Mesenchymal stem cell (in vitro differentiated cells and primary cell): ENCODE results near the gene MACO1.
A peak's percentile ranks its signal among the peaks of the same experiment; 100 is the strongest.

Experiments used
- DNase-seq: peaks from one replicate; pipeline ENCODE4 v3.0.0-alpha.2; 2013
- H2AFZ ChIP-seq: one replicate; pipeline ENCODE4 v1.6.1; 2013; ENCODE audit warnings: low read depth, mild to moderate bottlenecking, control low read depth, inconsistent platforms, low read length, moderate library complexity
- H2AK5ac ChIP-seq: 2 replicates; pipeline ENCODE4 v1.6.1; 2013; ENCODE audit warnings: low read length, moderate library complexity, mild to moderate bottlenecking, inconsistent platforms; ENCODE audit not compliant: severe bottlenecking
- H2BK120ac ChIP-seq: one replicate; pipeline ENCODE4 v1.6.1; 2013; ENCODE audit warnings: low read depth, mild to moderate bottlenecking, inconsistent platforms, low read length, moderate library complexity
- H2BK12ac ChIP-seq, 2 experiments: one replicate each; pipeline ENCODE4 v1.6.1; 2013; ENCODE audit warnings: inconsistent platforms in 2 of 2, low read length in 2 of 2, mild to moderate bottlenecking in 2 of 2, moderate library complexity in 2 of 2, control low read depth in 1 of 2
- H2BK15ac ChIP-seq: one replicate; pipeline ENCODE4 v1.6.1; 2013; ENCODE audit warnings: mild to moderate bottlenecking, low read depth, inconsistent platforms; ENCODE audit not compliant: poor library complexity, severe bottlenecking
- H2BK5ac ChIP-seq: 2 replicates; pipeline ENCODE4 v1.6.1; 2013; ENCODE audit warnings: low read depth, mild to moderate bottlenecking, low read length, control low read depth, inconsistent platforms; ENCODE audit not compliant: poor library complexity, severe bottlenecking
- H3K14ac ChIP-seq, 2 experiments: one replicate each; pipeline ENCODE4 v1.6.1; 2013; ENCODE audit warnings: inconsistent platforms in 2 of 2, low read length in 2 of 2, control low read depth in 1 of 2, mild to moderate bottlenecking in 1 of 2, moderate library complexity in 1 of 2
- H3K18ac ChIP-seq, 2 experiments: one replicate each; pipeline ENCODE4 v1.6.1; 2013; ENCODE audit warnings: inconsistent platforms in 2 of 2, low read length in 2 of 2, control low read depth in 1 of 2, low read depth in 1 of 2, mild to moderate bottlenecking in 1 of 2
- H3K23ac ChIP-seq, 2 experiments: one replicate each; pipeline ENCODE4 v1.6.1; 2013; ENCODE audit warnings: inconsistent platforms in 2 of 2, low read length in 2 of 2, mild to moderate bottlenecking in 2 of 2, moderate library complexity in 2 of 2, control low read depth in 1 of 2
- H3K27ac ChIP-seq: 2 replicates; pipeline ENCODE4 v1.5.1; 2013; ENCODE audit warnings: mild to moderate bottlenecking, moderate library complexity, low read length, control low read depth, inconsistent platforms; ENCODE audit not compliant: poor library complexity, severe bottlenecking
- H3K27me3 ChIP-seq, 2 experiments: 2 replicates each; pipeline versions ENCODE4 v1.6.1 to v1.7.0; 2013; ENCODE audit warnings: low read length in 2 of 2, mild to moderate bottlenecking in 2 of 2, moderate library complexity in 2 of 2, control low read depth in 1 of 2, inconsistent platforms in 1 of 2; ENCODE audit not compliant: control insufficient read depth in 1 of 2, insufficient read depth in 1 of 2
- H3K36me3 ChIP-seq, 2 experiments: 2 replicates each; pipeline versions ENCODE4 v1.6.1 to v1.7.0; 2013; ENCODE audit warnings: low read length in 2 of 2, control low read depth in 1 of 2, inconsistent platforms in 1 of 2, low read depth in 1 of 2, mild to moderate bottlenecking in 1 of 2; ENCODE audit not compliant: insufficient read depth in 2 of 2, control insufficient read depth in 1 of 2
- H3K4ac ChIP-seq, 2 experiments: one replicate each; pipeline ENCODE4 v1.6.1; 2013; ENCODE audit warnings: inconsistent platforms in 2 of 2, low read length in 2 of 2, mild to moderate bottlenecking in 2 of 2, moderate library complexity in 2 of 2, control low read depth in 1 of 2, low read depth in 1 of 2
- H3K4me1 ChIP-seq: 2 replicates; pipeline ENCODE4 v1.6.1; 2013; ENCODE audit warnings: low read depth, low read length, control low read depth; ENCODE audit not compliant: control insufficient read depth, insufficient read depth
- H3K4me2 ChIP-seq: 2 replicates; pipeline ENCODE4 v1.6.1; 2013; ENCODE audit warnings: low read length, mild to moderate bottlenecking, inconsistent platforms; ENCODE audit not compliant: poor library complexity, severe bottlenecking
- H3K4me3 ChIP-seq, 2 experiments: 2 replicates each; pipeline versions ENCODE4 v1.5.1 to v1.7.0; 2013; ENCODE audit warnings: low read length in 2 of 2, mild to moderate bottlenecking in 2 of 2, control low read depth in 1 of 2, low read depth in 1 of 2; ENCODE audit not compliant: insufficient read depth in 1 of 2
- H3K79me1 ChIP-seq: replicated peaks from 2 replicates; pipeline ENCODE4 v1.6.1; 2013; ENCODE audit warnings: mild to moderate bottlenecking, control low read depth, low read length, inconsistent platforms; ENCODE audit not compliant: poor library complexity, severe bottlenecking
- H3K9ac ChIP-seq: 2 replicates; pipeline ENCODE4 v1.7.0; 2013; ENCODE audit warnings: mild to moderate bottlenecking, low read length, moderate library complexity
- H3K9me3 ChIP-seq: 2 replicates; pipeline ENCODE4 v1.7.0; 2013; ENCODE audit warnings: mild to moderate bottlenecking, low read length; ENCODE audit not compliant: control insufficient read depth
- H4K8ac ChIP-seq: one replicate; pipeline ENCODE4 v1.6.1; 2013; ENCODE audit warnings: inconsistent platforms, mild to moderate bottlenecking, low read length, moderate library complexity
- H4K91ac ChIP-seq: one replicate; pipeline ENCODE4 v1.6.1; 2013; ENCODE audit warnings: mild to moderate bottlenecking, low read length, inconsistent platforms
- WGBS: methylation state at CpG from one replicate; pipeline ENCODE4 v1.1.7; 2013; ENCODE audit warnings: mixed read lengths; 5-methylcytosine and 5-hydroxymethylcytosine counted together

The MACO1 gene

GRCh38 chr1:25462732-25463131, 32.0 kb downstream of the MACO1 start:
- WGBS = 88% methylated on average over 3 of the region's 5 CpGs
- H3K79me1 ChIP-seq = peaks cover 22% of the 10 kb centered on the region
- no peak overlapping the region for H4K8ac ChIP-seq
- H2BK5ac ChIP-seq = no peak overlapping the region
- H3K4me3 ChIP-seq = no peak overlapping the region
- no peak overlapping the region for H2BK15ac ChIP-seq
- H3K27me3 ChIP-seq = no peaks in the 10 kb centered on the region
- H2AK5ac ChIP-seq = no peak overlapping the region
- no peaks in the 10 kb centered on the region for H3K4me1 ChIP-seq
- no peak overlapping the region for H4K91ac ChIP-seq
- H3K4me2 ChIP-seq = no peak overlapping the region
- no peak overlapping the region for H3K18ac ChIP-seq
- H3K4ac ChIP-seq = no peak overlapping the region
- peaks cover 6 to 34% of the 10 kb centered on the region in 2 experiments for H3K36me3 ChIP-seq
- H2AFZ ChIP-seq = no peak overlapping the region
- H3K9me3 ChIP-seq = no peaks in the 10 kb centered on the region
- H3K9ac ChIP-seq = no peak overlapping the region
- no peak overlapping the region for H3K14ac ChIP-seq
- no peak for DNase-seq
- no peak overlapping the region for H2BK120ac ChIP-seq
- H2BK12ac ChIP-seq = no peak overlapping the region
- H3K27ac ChIP-seq = no peak overlapping the region
- no peak overlapping the region for H3K23ac ChIP-seq

GRCh38 chr1:25467193-25467592, 36.5 kb downstream of the MACO1 start:
- H3K79me1 ChIP-seq = peaks cover 18% of the 10 kb centered on the region
- no peak overlapping the region for H3K4me2 ChIP-seq
- H2BK15ac ChIP-seq = no peak overlapping the region
- no peak for DNase-seq
- no peak overlapping the region for H2BK12ac ChIP-seq
- H2BK120ac ChIP-seq = no peak overlapping the region
- no peaks in the 10 kb centered on the region for H3K36me3 ChIP-seq
- H4K91ac ChIP-seq = no peak overlapping the region
- H3K27me3 ChIP-seq = no peaks in the 10 kb centered on the region
- no peak overlapping the region for H3K23ac ChIP-seq
- no peak overlapping the region for H3K27ac ChIP-seq
- no peak overlapping the region for H3K4me3 ChIP-seq
- no peak overlapping the region for H4K8ac ChIP-seq
- no peak overlapping the region for H2AFZ ChIP-seq
- no peaks in the 10 kb centered on the region for H3K4me1 ChIP-seq
- no peak overlapping the region for H3K9ac ChIP-seq
- no peak overlapping the region for H3K18ac ChIP-seq
- no peak overlapping the region for H3K4ac ChIP-seq
- H2BK5ac ChIP-seq = no peak overlapping the region
- H2AK5ac ChIP-seq = no peak overlapping the region
- WGBS = 97% methylated on average over 2 of the region's 4 CpGs
- no peak overlapping the region for H3K14ac ChIP-seq
- no peaks in the 10 kb centered on the region for H3K9me3 ChIP-seq

- Histone ChIP-seq H2BK15ac (no peak overlapping the region), H3K23ac (no peak overlapping the region), H3K14ac (no peak overlapping the region), H3K79me1 (peaks cover 20% of the 10 kb centered on the region), H3K36me3 (no peaks in the 10 kb centered on the region), H2AFZ (no peak overlapping the region), H3K4me1 (peaks cover 1% of the 10 kb centered on the region), H3K9me3 (no peaks in the 10 kb centered on the region), H4K91ac (no peak overlapping the region), H3K4ac (no peak overlapping the region), H2BK12ac (no peak overlapping the region), H3K4me2 (no peak overlapping the region), H2AK5ac (no peak overlapping the region), H3K9ac (no peak overlapping the region), H3K27ac (no peak overlapping the region), H2BK120ac (no peak overlapping the region), H3K4me3 (no peak overlapping the region), H3K27me3 (no peaks in the 10 kb centered on the region), H4K8ac (no peak overlapping the region), H2BK5ac (no peak overlapping the region), H3K18ac (no peak overlapping the region)
- 86% methylated on average over 1 of the region's 1 CpG for WGBS
- no peak for DNase-seq
Observed at GRCh38 chr1:25467616-25468015, 36.9 kb downstream of the MACO1 start.

GRCh38 chr1:25468033-25468432, 37.3 kb downstream of the MACO1 start:
- Histone ChIP-seq H3K23ac (no peak overlapping the region), H2BK120ac (no peak overlapping the region), H3K4me2 (no peak overlapping the region), H4K91ac (no peak overlapping the region), H3K9me3 (no peaks in the 10 kb centered on the region), H4K8ac (no peak overlapping the region), H2AK5ac (no peak overlapping the region), H3K14ac (no peak overlapping the region), H2AFZ (no peak overlapping the region), H2BK15ac (no peak overlapping the region), H3K4ac (no peak overlapping the region), H3K18ac (no peak overlapping the region), H3K4me1 (peaks cover 1% of the 10 kb centered on the region), H3K27ac (no peak overlapping the region), H3K9ac (no peak overlapping the region), H3K27me3 (no peaks in the 10 kb centered on the region), H3K4me3 (no peak overlapping the region), H3K79me1 (peaks cover 20% of the 10 kb centered on the region), H2BK12ac (no peak overlapping the region), H3K36me3 (no peaks in the 10 kb centered on the region), H2BK5ac (no peak overlapping the region)
- peak; percentile 67 for DNase-seq
